B cell (primary cell): ENCODE results near the gene DLG2. TPM values are rescaled to one million over a fixed set of nuclear protein-coding genes. Genes with fewer than 3 reads are reported as not detected.

Source experiments
- ATAC-seq: fragments of 200-7000 bp; cut with Tn5 transposase; one replicate; pipeline ENCODE4 v1.10.0; 2021; ENCODE audit warnings: low read depth, mild to moderate bottlenecking, moderate number of reproducible peaks, moderate library complexity
- CTCF ChIA-PET: fragments of 350-600 bp; sonication (Branson Sonifier 250); formaldehyde crosslinking; loops from one replicate; lab custom pipeline; 2021; ENCODE audit warnings: antibody characterized with exemption, inconsistent platforms; lab: Charles Lee
- POLR2A ChIA-PET: fragments of 350-600 bp; sonication (Branson Sonifier 250); formaldehyde crosslinking; loops from one replicate; lab custom pipeline; 2021; ENCODE audit warnings: antibody characterized with exemption; lab: Charles Lee
- DNase-seq: peaks from one replicate; pipeline ENCODE4 v3.0.0; 2013
- H2AFZ ChIP-seq: 2 replicates; pipeline ENCODE4 v1.6.1; 2012; ENCODE audit warnings: mild to moderate bottlenecking, low read depth, low read length; ENCODE audit not compliant: insufficient read depth, poor library complexity, severe bottlenecking
- H3K27ac ChIP-seq, 2 donors: 1 replicate in 1 of 2; 2 replicates in 1 of 2; pipeline ENCODE4 v1.5.1; 2012 to 2013; ENCODE audit warnings: low read length in 2 of 2, mild to moderate bottlenecking in 2 of 2, moderate library complexity in 1 of 2
- H3K27me3 ChIP-seq, 4 experiments: fragments of 200-600 bp in 1 of 4; sonication (generic) in 1 of 4; replicated peaks in 1 of 4; 1 replicate in 2 of 4; 2 replicates in 2 of 4; pipeline versions ENCODE4 v1.6.1 to v1.7.0; 2013 to 2016; ENCODE audit warnings: low read length in 3 of 4, mild to moderate bottlenecking in 2 of 4, mixed read lengths in 1 of 4, moderate library complexity in 1 of 4; ENCODE audit not compliant: insufficient read depth in 4 of 4, control insufficient read depth in 3 of 4; ENCODE audit errors: control extremely low read depth in 1 of 4
- H3K36me3 ChIP-seq, 2 experiments: replicated peaks in 1 of 2; 1 replicate in 1 of 2; 2 replicates in 1 of 2; pipeline versions ENCODE4 v1.6.1 to v1.7.1; 2013; ENCODE audit warnings: low read length in 1 of 2; ENCODE audit not compliant: insufficient read depth in 2 of 2, control insufficient read depth in 1 of 2; ENCODE audit errors: control extremely low read depth in 1 of 2, extremely low read depth in 1 of 2
- H3K4me1 ChIP-seq, 2 donors: fragments of 200-600 bp in 1 of 2; sonication (generic) in 1 of 2; 1 replicate in 1 of 2; 2 replicates in 1 of 2; pipeline versions ENCODE4 v1.5.1 to v1.6.1; 2013 to 2017; ENCODE audit warnings: low read length in 2 of 2; ENCODE audit not compliant: control insufficient read depth in 2 of 2, insufficient read depth in 2 of 2
- H3K4me2 ChIP-seq: replicated peaks from 2 replicates; pipeline ENCODE3; 2012; ENCODE audit warnings: mild to moderate bottlenecking, low read depth, low read length; ENCODE audit not compliant: poor library complexity, severe bottlenecking
- H3K4me3 ChIP-seq, 5 experiments: fragments of 200-600 bp in 1 of 5; sonication (generic) in 1 of 5; 1 replicate in 3 of 5; 2 replicates in 2 of 5; pipeline versions ENCODE4 v1.5.1 to v1.7.0; 2011 to 2016; ENCODE audit warnings: low read length in 4 of 5, mild to moderate bottlenecking in 4 of 5, low read depth in 2 of 5, control low read depth in 1 of 5, moderate library complexity in 1 of 5; ENCODE audit not compliant: insufficient read depth in 1 of 5; ENCODE audit errors: control extremely low read depth in 1 of 5, extremely low read depth in 1 of 5
- H3K79me2 ChIP-seq: fragments of 200-600 bp; sonication (generic); one replicate; pipeline ENCODE4 v1.6.0; 2016; ENCODE audit warnings: low read length; ENCODE audit not compliant: control insufficient read depth, insufficient read depth
- H3K9ac ChIP-seq: fragments of 200-600 bp; sonication (generic); 2 replicates; pipeline ENCODE4 v1.6.1; 2017; ENCODE audit warnings: mild to moderate bottlenecking, low read length, moderate library complexity
- H3K9me3 ChIP-seq, 3 donors: one replicate each; pipeline versions ENCODE4 v1.6.1 to v1.7.1; 2013; ENCODE audit warnings: low read length in 2 of 3; ENCODE audit not compliant: control insufficient read depth in 2 of 3, insufficient read depth in 1 of 3; ENCODE audit errors: control extremely low read depth in 1 of 3
- H4K20me1 ChIP-seq: 2 replicates; pipeline ENCODE4 v1.6.0; 2012; ENCODE audit warnings: mild to moderate bottlenecking, low read length; ENCODE audit not compliant: insufficient read depth, control insufficient read depth, poor library complexity, severe bottlenecking
- H3K27ac Mint-ChIP-seq: one replicate; pipeline ENCODE4 v1.8.0; 2021; ENCODE audit warnings: mixed read lengths
- H3K27me3 Mint-ChIP-seq: one replicate; pipeline ENCODE4 v1.8.0; 2021; ENCODE audit warnings: mixed read lengths
- H3K4me1 Mint-ChIP-seq: one replicate; pipeline ENCODE4 v1.8.0; 2021; ENCODE audit warnings: mixed read lengths
- H3K4me3 Mint-ChIP-seq: one replicate; pipeline ENCODE4 v1.8.0; 2021; ENCODE audit warnings: mixed read lengths
- H3K9me3 Mint-ChIP-seq: one replicate; pipeline ENCODE4 v1.8.0; 2022; ENCODE audit warnings: mixed read lengths; ENCODE audit not compliant: insufficient read depth
- EZH2 ChIP-seq: IDR thresholded peaks from 2 replicates; pipeline ENCODE4 v1.6.1; 2012; ENCODE audit warnings: borderline replicate concordance, low read depth, mild to moderate bottlenecking, moderate library complexity, low read length; ENCODE audit not compliant: insufficient read depth, poor library complexity, severe bottlenecking
- intact Hi-C: fragments of 100-400 bp; cut with micrococcal nuclease; formaldehyde crosslinking; loops from one replicate; pipeline ENCODE4 v1.10.0; 2022
- polyA plus RNA-seq: library from polyadenylated mRNA; depleted of rRNA; stranded (reverse); fragments of >200 nt; gene quantifications from 2 replicates; pipeline ENCODE4 v1.2.3, GENCODE V29; 2012
- total RNA-seq, 2 donors: library from RNA; stranded (reverse); fragments of 120-200 nt in 1 of 2; gene quantifications; 1 replicate in 1 of 2; 2 replicates in 1 of 2; pipeline versions ENCODE4 v1.2.3 to v1.2.4, GENCODE V29; 2013 to 2022
- TF ChIP-seq, protein P1 (sequence below): fragments of 200-600 bp; IDR thresholded peaks from one replicate; pipeline ENCODE4 v1.8.0; 2022; ENCODE audit warnings: antibody characterized with exemption, mild to moderate bottlenecking

The DLG2 gene
- total and polyA plus RNA-seq, 2 donors (not counting 1 experiment from before 2014, with no cell fraction given): 0.54 to 5.4 TPM

DNA sequence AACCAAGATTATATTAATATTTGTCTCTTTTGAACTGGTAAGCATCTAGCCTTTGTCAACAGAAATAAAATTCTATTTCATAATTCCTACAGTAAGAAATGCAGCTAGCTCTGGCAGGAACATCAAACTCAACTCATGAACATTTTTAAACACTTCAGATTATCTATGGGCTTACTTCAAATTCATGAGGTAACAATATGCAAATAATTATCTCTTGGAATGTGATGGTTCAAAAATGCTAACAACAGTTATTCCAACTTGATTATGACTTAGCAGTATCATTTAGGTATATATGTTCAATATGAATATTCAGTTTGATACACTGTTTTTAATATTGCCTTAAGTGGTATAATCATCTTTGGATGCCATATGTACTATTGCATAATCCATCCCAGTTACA lies 1237.4 kb downstream of the DLG2 start:
- peaks cover 3% of the 10 kb centered on the region for H3K27me3 Mint-ChIP-seq
- H3K4me3 ChIP-seq: no peak overlapping the region
- H3K36me3 ChIP-seq: no peaks in the 10 kb centered on the region
- TF ChIP-seq EZH2: no peak
- TF ChIP-seq, protein P1, sequence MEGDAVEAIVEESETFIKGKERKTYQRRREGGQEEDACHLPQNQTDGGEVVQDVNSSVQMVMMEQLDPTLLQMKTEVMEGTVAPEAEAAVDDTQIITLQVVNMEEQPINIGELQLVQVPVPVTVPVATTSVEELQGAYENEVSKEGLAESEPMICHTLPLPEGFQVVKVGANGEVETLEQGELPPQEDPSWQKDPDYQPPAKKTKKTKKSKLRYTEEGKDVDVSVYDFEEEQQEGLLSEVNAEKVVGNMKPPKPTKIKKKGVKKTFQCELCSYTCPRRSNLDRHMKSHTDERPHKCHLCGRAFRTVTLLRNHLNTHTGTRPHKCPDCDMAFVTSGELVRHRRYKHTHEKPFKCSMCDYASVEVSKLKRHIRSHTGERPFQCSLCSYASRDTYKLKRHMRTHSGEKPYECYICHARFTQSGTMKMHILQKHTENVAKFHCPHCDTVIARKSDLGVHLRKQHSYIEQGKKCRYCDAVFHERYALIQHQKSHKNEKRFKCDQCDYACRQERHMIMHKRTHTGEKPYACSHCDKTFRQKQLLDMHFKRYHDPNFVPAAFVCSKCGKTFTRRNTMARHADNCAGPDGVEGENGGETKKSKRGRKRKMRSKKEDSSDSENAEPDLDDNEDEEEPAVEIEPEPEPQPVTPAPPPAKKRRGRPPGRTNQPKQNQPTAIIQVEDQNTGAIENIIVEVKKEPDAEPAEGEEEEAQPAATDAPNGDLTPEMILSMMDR: no peak
- no peaks in the 10 kb centered on the region for H3K79me2 ChIP-seq
- no peaks in the 10 kb centered on the region for H3K27me3 ChIP-seq
- no peak overlapping the region for H3K27ac Mint-ChIP-seq
- H3K4me1 Mint-ChIP-seq: no peaks in the 10 kb centered on the region
- no peak overlapping the region for H3K4me2 ChIP-seq
- ATAC-seq (no peak), DNase-seq (no peak)
- no peaks in the 10 kb centered on the region for H3K4me1 ChIP-seq
- intact Hi-C loops: no loop called here
- ChIA-PET CTCF (interaction anchor here (1.5 kb wide), 2 partner anchors 175 to 177 kb away, joined by 4 read pairs; no protein-coding TSS in a partner anchor), POLR2A (no interaction called here)
- no peak overlapping the region for H3K27ac ChIP-seq
- H2AFZ ChIP-seq: no peak overlapping the region
- H4K20me1 ChIP-seq: no peaks in the 10 kb centered on the region
- H3K9me3 ChIP-seq: no peaks in the 10 kb centered on the region
- no peaks in the 10 kb centered on the region for H3K9me3 Mint-ChIP-seq
- H3K9ac ChIP-seq: no peak overlapping the region
- no peak overlapping the region for H3K4me3 Mint-ChIP-seq

GRCh38 chr11:84384731-84385130 lies 1242.4 kb downstream of the DLG2 start:
- intact Hi-C loops: loop anchor here (1.0 to 2.0 kb wide), 2 partner anchors 180 to 1206 kb away; no protein-coding TSS in a partner anchor

More at GRCh38 chr11:84384731-84385130, 1242.4 kb downstream of the DLG2 start:
- no peak overlapping the region for H3K4me3 ChIP-seq
- H3K27me3 ChIP-seq: no peaks in the 10 kb centered on the region
- Mint-ChIP-seq H3K27ac (no peak overlapping the region), H3K4me3 (no peak overlapping the region), H3K4me1 (no peaks in the 10 kb centered on the region), H3K27me3 (peaks cover 3% of the 10 kb centered on the region), H3K9me3 (no peaks in the 10 kb centered on the region)
- H3K79me2 ChIP-seq: no peaks in the 10 kb centered on the region
- peak; percentile 61 for ATAC-seq
- no peaks in the 10 kb centered on the region for H3K36me3 ChIP-seq
- no peaks in the 10 kb centered on the region for H4K20me1 ChIP-seq
- TF ChIP-seq EZH2: no peak
- TF ChIP-seq, protein P1: peak; percentile 95
- no peak overlapping the region for H3K27ac ChIP-seq
- H2AFZ ChIP-seq: no peak overlapping the region
- no peak overlapping the region for H3K4me2 ChIP-seq
- POLR2A ChIA-PET: no interaction called here
- peak; percentile 43 for DNase-seq
- no peaks in the 10 kb centered on the region for H3K9me3 ChIP-seq
- H3K9ac ChIP-seq: no peak overlapping the region
- CTCF ChIA-PET: interaction anchor here (0.6 to 3.7 kb wide), 9 partner anchors 9 to 1207 kb away, joined by 3 to 27 read pairs (median 7); no protein-coding TSS in a partner anchor
- H3K4me1 ChIP-seq: no peaks in the 10 kb centered on the region
